Smooth muscle cell (in vitro differentiated cells): ENCODE data around the gene MTA3. TPM values are rescaled to one million over a fixed set of nuclear protein-coding genes. Genes with fewer than 3 reads are reported as not detected.

Experiments used
- DNase-seq: peaks from one replicate; lab custom pipeline; 2025; ENCODE audit not compliant: unreplicated experiment; lab: John Stamatoyannopoulos, UW
- H2AFZ ChIP-seq: fragments of 200-600 bp; sonication (generic); 2 replicates; pipeline ENCODE4 v1.6.0; 2016; ENCODE audit warnings: antibody characterized with exemption, low read depth, mild to moderate bottlenecking
- H3F3A ChIP-seq: fragments of 200-600 bp; sonication (generic); 2 replicates; pipeline ENCODE4 v1.6.0; 2017; ENCODE audit warnings: antibody characterized with exemption, low read depth
- H3K27ac ChIP-seq: fragments of 200-600 bp; sonication (generic); 2 replicates; pipeline ENCODE4 v1.5.1; 2016; ENCODE audit warnings: low read depth, mild to moderate bottlenecking
- H3K27me3 ChIP-seq: fragments of 200-600 bp; sonication (generic); 2 replicates; pipeline ENCODE4 v1.6.1; 2016; ENCODE audit warnings: low read depth, mild to moderate bottlenecking
- H3K36me3 ChIP-seq: fragments of 200-600 bp; sonication (generic); 2 replicates; pipeline ENCODE4 v1.5.1; 2016; ENCODE audit warnings: low read depth
- H3K4me1 ChIP-seq: fragments of 200-600 bp; sonication (generic); 2 replicates; pipeline ENCODE4 v1.5.1; 2016; ENCODE audit warnings: low read depth
- H3K4me2 ChIP-seq: fragments of 200-600 bp; sonication (generic); 2 replicates; pipeline ENCODE4 v1.6.0; 2016; ENCODE audit warnings: mild to moderate bottlenecking
- H3K4me3 ChIP-seq: fragments of 200-600 bp; sonication (generic); 2 replicates; pipeline ENCODE4 v1.5.1; 2016; ENCODE audit warnings: mild to moderate bottlenecking
- H3K79me2 ChIP-seq: fragments of 200-600 bp; sonication (generic); 2 replicates; pipeline ENCODE4 v1.6.0; 2016; ENCODE audit warnings: low read depth, mild to moderate bottlenecking
- H3K9ac ChIP-seq: fragments of 200-600 bp; sonication (generic); 2 replicates; pipeline ENCODE4 v1.6.0; 2016; ENCODE audit warnings: low read depth
- H3K9me3 ChIP-seq: fragments of 200-600 bp; sonication (generic); replicated peaks from 2 replicates; pipeline ENCODE4 v1.5.1; 2016; ENCODE audit warnings: low read depth
- H4K20me1 ChIP-seq: fragments of 200-600 bp; sonication (generic); 2 replicates; pipeline ENCODE4 v1.6.0; 2016; ENCODE audit warnings: low read depth
- WGBS: methylation state at CpG from one replicate; pipeline ENCODE4 v1.1.7; 2016; ENCODE audit warnings: low lambda C conversion rate; 5-methylcytosine and 5-hydroxymethylcytosine counted together
- polyA plus RNA-seq: library from polyadenylated mRNA; unstranded; fragments of >200 nt; fragmentation: Nextera tagmentation; extraction: Ambion mirVana; gene quantifications from 2 replicates; pipeline ENCODE4 v1.2.1, GENCODE V29; 2016
- total RNA-seq: library from RNA; depleted of rRNA; stranded (reverse); fragments of >200 nt; gene quantifications from 2 replicates; pipeline ENCODE4 v1.2.3, GENCODE V29; 2014
- TF ChIP-seq, protein P1 (sequence below): fragments of 200-600 bp; sonication (generic); IDR thresholded peaks from 2 replicates; pipeline ENCODE4 v1.5.1; 2017; ENCODE audit warnings: borderline replicate concordance, mild to moderate bottlenecking, antibody characterized with exemption; ENCODE audit not compliant: insufficient read depth, poor library complexity, severe bottlenecking

Gene MTA3
- total and polyA plus RNA-seq, 2 experiments from 2014 or later: 27.5 to 29.8 TPM

DNA sequence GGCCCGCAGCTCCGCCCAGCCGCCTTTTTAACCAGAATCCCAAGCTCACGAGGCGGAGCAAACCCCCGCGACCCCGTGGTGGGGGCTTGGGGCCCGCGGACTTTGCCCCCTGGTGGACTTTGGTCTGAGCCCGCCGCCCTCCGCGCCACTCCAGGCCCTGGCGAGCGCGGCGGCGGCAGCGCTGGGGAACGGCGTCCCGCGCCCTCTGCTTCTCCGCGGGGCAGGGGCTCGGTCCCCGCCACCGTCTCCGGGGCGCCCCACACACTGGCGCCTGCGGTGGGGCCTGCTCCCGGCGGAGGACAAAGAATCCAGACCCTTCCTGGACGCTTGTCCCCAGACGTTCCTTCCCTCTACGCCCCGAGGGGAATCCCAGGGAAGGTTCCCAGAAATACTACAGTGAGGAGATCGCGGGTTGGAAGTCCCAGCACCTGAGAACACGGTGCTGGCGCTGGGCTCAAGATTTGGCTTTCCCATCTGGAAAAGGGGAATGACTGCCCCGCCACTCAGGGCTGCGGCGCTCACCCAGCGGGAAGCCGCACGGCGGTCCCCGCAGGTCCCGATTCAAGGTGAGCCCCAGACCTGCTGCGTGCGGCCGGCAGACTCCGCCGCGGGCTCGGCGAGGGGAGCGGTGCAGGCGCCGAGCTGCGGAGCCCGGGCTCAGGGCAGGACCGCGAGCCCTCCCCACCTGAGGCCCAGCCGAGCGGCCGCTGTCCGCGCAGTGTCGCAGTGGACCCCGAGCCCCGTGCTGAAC lies 224.3 kb downstream of the MTA3 start, which contains the start of gene HAAO:
Gene HAAO, minus strand, starts transcription at position 1 of the 751 bp plus-strand sequence. CDS start 47 bp downstream, outside the sequence.
- Histone ChIP-seq H3K4me2 (peak within 1 kb of the TSS; percentile 91), H3K4me3 (peak within 1 kb of the TSS; percentile 61), H2AFZ (peak within 1 kb of the TSS; percentile 56), H4K20me1 (no peaks in the 10 kb centered on the region), H3K27ac (peak within 1 kb of the TSS; percentile 80), H3K9ac (peak within 1 kb of the TSS; percentile 73), H3K27me3 (no peaks in the 10 kb centered on the region), H3K9me3 (no peaks in the 10 kb centered on the region), H3K4me1 (peaks cover 11% of the 10 kb centered on the region), H3K36me3 (no peaks in the 10 kb centered on the region), H3K79me2 (peaks cover 5% of the 10 kb centered on the region), H3F3A (peaks cover 13% of the 10 kb centered on the region)
- TF ChIP-seq, protein P1, sequence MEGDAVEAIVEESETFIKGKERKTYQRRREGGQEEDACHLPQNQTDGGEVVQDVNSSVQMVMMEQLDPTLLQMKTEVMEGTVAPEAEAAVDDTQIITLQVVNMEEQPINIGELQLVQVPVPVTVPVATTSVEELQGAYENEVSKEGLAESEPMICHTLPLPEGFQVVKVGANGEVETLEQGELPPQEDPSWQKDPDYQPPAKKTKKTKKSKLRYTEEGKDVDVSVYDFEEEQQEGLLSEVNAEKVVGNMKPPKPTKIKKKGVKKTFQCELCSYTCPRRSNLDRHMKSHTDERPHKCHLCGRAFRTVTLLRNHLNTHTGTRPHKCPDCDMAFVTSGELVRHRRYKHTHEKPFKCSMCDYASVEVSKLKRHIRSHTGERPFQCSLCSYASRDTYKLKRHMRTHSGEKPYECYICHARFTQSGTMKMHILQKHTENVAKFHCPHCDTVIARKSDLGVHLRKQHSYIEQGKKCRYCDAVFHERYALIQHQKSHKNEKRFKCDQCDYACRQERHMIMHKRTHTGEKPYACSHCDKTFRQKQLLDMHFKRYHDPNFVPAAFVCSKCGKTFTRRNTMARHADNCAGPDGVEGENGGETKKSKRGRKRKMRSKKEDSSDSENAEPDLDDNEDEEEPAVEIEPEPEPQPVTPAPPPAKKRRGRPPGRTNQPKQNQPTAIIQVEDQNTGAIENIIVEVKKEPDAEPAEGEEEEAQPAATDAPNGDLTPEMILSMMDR: peak; percentile 5
- WGBS: 2% methylated on average over 64 of the region's 75 CpGs
- peak; percentile 49 for DNase-seq

DNA sequence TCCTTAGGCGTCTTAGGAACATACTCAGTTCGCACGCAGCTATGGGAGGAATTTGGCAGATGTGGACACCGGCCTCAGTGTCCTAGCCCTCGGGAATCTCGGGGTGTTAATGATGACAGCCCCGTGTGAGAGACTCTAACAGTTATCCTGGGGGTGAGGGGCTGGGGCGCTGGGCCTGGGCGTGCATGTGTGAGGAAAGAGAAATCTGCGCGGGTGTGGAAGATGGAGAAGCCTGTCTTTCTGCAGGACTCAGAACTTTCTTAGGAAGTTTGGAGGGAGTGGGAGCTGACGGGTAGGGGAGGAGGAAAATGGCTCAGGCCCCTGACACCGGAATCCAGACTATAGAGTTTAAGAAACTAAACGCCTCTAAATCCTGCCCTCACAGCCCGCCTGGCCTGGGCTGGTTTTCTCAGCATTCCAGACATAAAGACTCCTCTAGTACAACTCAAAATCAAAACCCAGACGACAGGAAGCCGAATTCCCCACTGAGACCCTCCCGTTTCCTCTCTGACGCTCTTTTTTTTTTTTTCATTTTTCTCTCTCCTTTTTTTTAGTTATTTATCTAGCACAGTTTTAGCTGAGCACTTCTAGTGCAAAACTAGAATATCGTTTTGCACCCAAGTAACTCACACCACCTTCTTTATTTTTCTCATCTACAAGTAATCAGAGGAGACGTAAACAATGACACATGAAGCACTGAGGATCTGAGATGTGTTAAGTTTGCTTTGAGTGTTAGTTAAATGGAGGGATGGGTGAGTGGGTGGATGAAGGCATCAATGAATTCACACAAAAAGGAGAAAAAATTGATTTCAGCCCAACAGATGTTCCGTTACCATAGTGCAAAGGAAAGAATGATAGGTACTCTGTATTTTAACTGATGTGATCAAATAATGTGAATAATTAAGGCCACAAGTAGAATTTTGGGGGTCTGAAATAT lies 225.2 kb downstream of the MTA3 start:
- Histone ChIP-seq H2AFZ (peak overlapping the region; percentile 56), H3F3A (peaks cover 13% of the 10 kb centered on the region), H3K27ac (peak overlapping the region; percentile 80), H3K79me2 (peaks cover 5% of the 10 kb centered on the region), H3K36me3 (no peaks in the 10 kb centered on the region), H3K9me3 (no peaks in the 10 kb centered on the region), H3K9ac (peak overlapping the region; percentile 73), H3K4me3 (peak overlapping the region; percentile 61), H4K20me1 (no peaks in the 10 kb centered on the region), H3K27me3 (no peaks in the 10 kb centered on the region), H3K4me2 (peak overlapping the region; percentile 91), H3K4me1 (peaks cover 11% of the 10 kb centered on the region)
- TF ChIP-seq, protein P1: no peak
- 9% methylated on average over 22 of the region's 22 CpGs for WGBS
- no peak for DNase-seq

DNA sequence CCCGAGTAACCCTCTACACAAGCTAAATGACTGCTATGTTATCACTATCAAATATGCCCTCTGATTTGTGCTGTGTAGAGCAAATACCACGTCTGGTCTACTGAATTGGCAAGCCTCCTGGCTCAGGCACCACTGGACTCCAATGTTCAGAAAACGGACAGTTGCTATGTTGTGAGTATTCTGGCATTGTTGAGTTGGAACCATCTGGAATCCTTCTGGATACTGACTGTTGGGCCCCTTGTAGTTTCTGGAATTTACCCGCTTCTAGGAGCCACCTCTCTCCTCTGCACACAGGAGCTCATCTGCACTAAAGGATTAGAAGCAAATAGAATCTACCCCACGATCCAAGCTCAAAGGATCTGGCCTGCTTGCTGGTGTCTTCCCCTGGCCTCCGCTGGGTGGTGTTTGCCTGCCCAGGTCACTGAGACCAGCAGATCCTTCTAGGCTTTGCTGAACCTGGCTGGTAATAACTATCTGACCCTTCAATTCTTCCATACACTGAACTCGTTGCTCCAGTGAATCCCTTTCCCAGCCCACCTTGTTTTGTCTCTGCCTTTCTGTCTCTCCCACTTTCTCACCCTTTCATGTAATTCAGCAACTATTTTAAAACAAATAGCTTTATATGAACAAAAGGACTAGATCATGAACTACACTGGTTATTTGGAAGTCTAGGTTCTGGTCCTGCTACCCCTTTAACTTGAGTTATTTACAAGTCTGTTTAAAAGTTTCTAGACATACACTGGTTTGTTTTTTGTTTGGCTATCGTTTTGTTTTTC lies 226.0 kb downstream of the MTA3 start:
- peak overlapping the region; percentile 61 for H3K4me3 ChIP-seq
- H3K27ac ChIP-seq: peak overlapping the region; percentile 80
- no peak for DNase-seq
- peaks cover 13% of the 10 kb centered on the region for H3F3A ChIP-seq
- no peaks in the 10 kb centered on the region for H3K27me3 ChIP-seq
- H3K36me3 ChIP-seq: no peaks in the 10 kb centered on the region
- no peak overlapping the region for H3K9ac ChIP-seq
- H3K4me2 ChIP-seq: peak overlapping the region; percentile 91
- 57% methylated on average over 8 of the region's 8 CpGs for WGBS
- TF ChIP-seq, protein P1: peak; percentile 8
- H3K9me3 ChIP-seq: no peaks in the 10 kb centered on the region
- H3K4me1 ChIP-seq: peaks cover 11% of the 10 kb centered on the region
- no peak overlapping the region for H2AFZ ChIP-seq
- peaks cover 5% of the 10 kb centered on the region for H3K79me2 ChIP-seq
- no peaks in the 10 kb centered on the region for H4K20me1 ChIP-seq
